Measurements from ENCODE around the gene SND1.

- TF ChIP-seq CTCF (IDR thresholded peaks at IDR 0.05): no peak
- no peak for TF ChIP-seq POLR2A (IDR thresholded peaks at IDR 0.05)
Measured at GRCh38 chr7:127871226-127871625, 219.2 kb downstream of the SND1 start.
